Measurements from ENCODE around the gene MRGPRX2. TPM values are rescaled to one million over a fixed set of nuclear protein-coding genes. Genes with fewer than 3 reads are reported as not detected.

Gene MRGPRX2
- total RNA-seq, 1 donor from 2014 or later, result not detected

Other genes starting within 250 kb of the MRGPRX2 start
- gene MRGPRX1, start 121.3 kb downstream of the MRGPRX2 start, total RNA-seq, result not detected
- gene ZDHHC13, start 56.5 kb upstream of the MRGPRX2 start, total RNA-seq, result 49.8 TPM
- gene CSRP3, start 141.3 kb upstream of the MRGPRX2 start, total RNA-seq, result 0.31 TPM
- 0.62 TPM for gene E2F8, start 180.2 kb upstream of the MRGPRX2 start, total RNA-seq

Measured in occipital lobe (tissue), 1 donor.